ENCODE measurements around the gene MALAT1.

GRCh38 chr11:65493367-65494176, 5.3 kb upstream of the MALAT1 start:
- no peak for TF ChIP-seq CTCF (IDR thresholded peaks at IDR 0.05; ENCODE audit: low read length)
- TF ChIP-seq EZH2 (IDR thresholded peaks at IDR 0.05; ENCODE audit: borderline replicate concordance, low read length): no peak
